GM12878 (cell line): ENCODE measurements around the gene ACOT12. TPM values are rescaled to one million over a fixed set of nuclear protein-coding genes. Genes with fewer than 3 reads are reported as not detected.

ENCODE experiments used
- BRCA1 ChIP-seq: IDR thresholded peaks from 2 replicates; pipeline ENCODE4 v1.6.1; 2011; ENCODE audit warnings: low read depth, low read length, improper control_type of control experiment
- CBX5 ChIP-seq: sonication (generic); IDR thresholded peaks from 2 replicates; pipeline ENCODE4 v1.6.1; 2016; ENCODE audit warnings: low read depth, moderate library complexity, mild to moderate bottlenecking, inconsistent platforms
- ETV6 ChIP-seq, 2 experiments: fragments of 450-650 bp in 1 of 2; IDR thresholded peaks in 1 of 2; conservative IDR thresholded peaks in 1 of 2; 2 replicates each; pipeline ENCODE4 v1.6.1; 2014; ENCODE audit warnings: antibody characterized with exemption in 1 of 2, borderline replicate concordance in 1 of 2, low read depth in 1 of 2, mild to moderate bottlenecking in 1 of 2, moderate library complexity in 1 of 2
- MEF2B ChIP-seq: fragments of 450-650 bp; IDR thresholded peaks from 2 replicates; pipeline ENCODE4 v1.6.1; 2018; ENCODE audit warnings: mild to moderate bottlenecking, moderate library complexity; ENCODE audit not compliant: partially characterized antibody, poor library complexity, severe bottlenecking
- SUZ12 ChIP-seq: fragments of 200-600 bp; sonication (generic); IDR thresholded peaks from one replicate; pipeline ENCODE4 v1.6.1; 2018; ENCODE audit warnings: antibody characterized with exemption, mild to moderate bottlenecking; ENCODE audit not compliant: unreplicated experiment
- polyA plus RNA-seq, 11 experiments: library from polyadenylated mRNA; depleted of rRNA in 4 of 11; unstranded in 6 of 11; stranded (reverse) in 5 of 11; fragments of >200 nt; fragmentation: Nextera tagmentation in 4 of 11; fragmentation: Illumina TruSeq in 1 of 11; extraction: Ambion mirVana in 4 of 11; extraction: Trizol in 1 of 11; gene quantifications; 1 replicate in 1 of 11; 2 replicates in 10 of 11; pipeline versions ENCODE4 v1.2.1 to v1.2.3, GENCODE V29; 2011 to 2016; ENCODE audit warnings: inconsistent platforms in 2 of 11, missing spikeins in 2 of 11, low read depth in 1 of 11
- total RNA-seq, 4 experiments: library from RNA; depleted of rRNA in 3 of 4; stranded (reverse); fragments of >200 nt in 3 of 4; fragmentation: Illumina TruSeq in 1 of 4; extraction: Trizol in 1 of 4; gene quantifications; 2 replicates each; pipeline versions ENCODE4 v1.2.1 to v1.2.3, GENCODE V29; 2013 to 2021
- TF ChIP-seq, protein P1 (sequence below): fragments of 450-650 bp; IDR thresholded peaks from 2 replicates; pipeline ENCODE4 v1.6.1; 2017; ENCODE audit warnings: mild to moderate bottlenecking, moderate library complexity
- TF ChIP-seq, protein P2 (sequence below): IDR thresholded peaks from 2 replicates; pipeline ENCODE4 v1.6.1; 2012; ENCODE audit warnings: low read depth, low read length, improper control_type of control experiment
- TF ChIP-seq, protein P3 (sequence below): fragments of 450-650 bp; IDR thresholded peaks from 2 replicates; pipeline ENCODE4 v1.6.1; 2016; ENCODE audit warnings: mild to moderate bottlenecking

ACOT12 gene
- total and polyA plus RNA-seq, 10 of the 15 experiments (the other 5 are each of a cell fraction or from before 2014, with no cell fraction given): 0.08 TPM; not detected in 9

DNA sequence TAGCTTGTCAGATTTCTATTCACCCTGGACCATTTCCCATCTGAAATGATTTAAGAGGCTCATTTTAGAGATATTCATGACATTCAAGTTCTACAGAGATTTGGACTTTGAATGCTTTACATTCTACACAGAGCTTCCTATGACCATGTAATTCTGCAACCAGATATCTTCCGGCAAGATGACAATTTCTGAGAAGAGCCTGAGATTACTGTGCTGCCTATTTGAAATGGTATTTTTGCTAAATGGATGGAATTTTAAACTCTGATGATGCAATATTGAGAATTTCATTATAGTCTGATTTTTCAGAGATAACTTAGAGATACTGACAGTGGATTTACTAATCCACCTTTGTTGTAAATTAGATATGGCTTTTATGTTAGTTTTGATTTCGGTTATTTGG is 16.0 kb upstream of the ACOT12 start (continued):
- TF ChIP-seq, protein P1, sequence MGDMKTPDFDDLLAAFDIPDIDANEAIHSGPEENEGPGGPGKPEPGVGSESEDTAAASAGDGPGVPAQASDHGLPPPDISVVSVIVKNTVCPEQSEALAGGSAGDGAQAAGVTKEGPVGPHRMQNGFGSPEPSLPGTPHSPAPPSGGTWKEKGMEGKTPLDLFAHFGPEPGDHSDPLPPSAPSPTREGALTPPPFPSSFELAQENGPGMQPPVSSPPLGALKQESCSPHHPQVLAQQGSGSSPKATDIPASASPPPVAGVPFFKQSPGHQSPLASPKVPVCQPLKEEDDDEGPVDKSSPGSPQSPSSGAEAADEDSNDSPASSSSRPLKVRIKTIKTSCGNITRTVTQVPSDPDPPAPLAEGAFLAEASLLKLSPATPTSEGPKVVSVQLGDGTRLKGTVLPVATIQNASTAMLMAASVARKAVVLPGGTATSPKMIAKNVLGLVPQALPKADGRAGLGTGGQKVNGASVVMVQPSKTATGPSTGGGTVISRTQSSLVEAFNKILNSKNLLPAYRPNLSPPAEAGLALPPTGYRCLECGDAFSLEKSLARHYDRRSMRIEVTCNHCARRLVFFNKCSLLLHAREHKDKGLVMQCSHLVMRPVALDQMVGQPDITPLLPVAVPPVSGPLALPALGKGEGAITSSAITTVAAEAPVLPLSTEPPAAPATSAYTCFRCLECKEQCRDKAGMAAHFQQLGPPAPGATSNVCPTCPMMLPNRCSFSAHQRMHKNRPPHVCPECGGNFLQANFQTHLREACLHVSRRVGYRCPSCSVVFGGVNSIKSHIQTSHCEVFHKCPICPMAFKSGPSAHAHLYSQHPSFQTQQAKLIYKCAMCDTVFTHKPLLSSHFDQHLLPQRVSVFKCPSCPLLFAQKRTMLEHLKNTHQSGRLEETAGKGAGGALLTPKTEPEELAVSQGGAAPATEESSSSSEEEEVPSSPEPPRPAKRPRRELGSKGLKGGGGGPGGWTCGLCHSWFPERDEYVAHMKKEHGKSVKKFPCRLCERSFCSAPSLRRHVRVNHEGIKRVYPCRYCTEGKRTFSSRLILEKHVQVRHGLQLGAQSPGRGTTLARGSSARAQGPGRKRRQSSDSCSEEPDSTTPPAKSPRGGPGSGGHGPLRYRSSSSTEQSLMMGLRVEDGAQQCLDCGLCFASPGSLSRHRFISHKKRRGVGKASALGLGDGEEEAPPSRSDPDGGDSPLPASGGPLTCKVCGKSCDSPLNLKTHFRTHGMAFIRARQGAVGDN: no peak
- TF ChIP-seq SUZ12: no peak
- no peak for TF ChIP-seq CBX5
- TF ChIP-seq MEF2B: no peak
- TF ChIP-seq, protein P2, sequence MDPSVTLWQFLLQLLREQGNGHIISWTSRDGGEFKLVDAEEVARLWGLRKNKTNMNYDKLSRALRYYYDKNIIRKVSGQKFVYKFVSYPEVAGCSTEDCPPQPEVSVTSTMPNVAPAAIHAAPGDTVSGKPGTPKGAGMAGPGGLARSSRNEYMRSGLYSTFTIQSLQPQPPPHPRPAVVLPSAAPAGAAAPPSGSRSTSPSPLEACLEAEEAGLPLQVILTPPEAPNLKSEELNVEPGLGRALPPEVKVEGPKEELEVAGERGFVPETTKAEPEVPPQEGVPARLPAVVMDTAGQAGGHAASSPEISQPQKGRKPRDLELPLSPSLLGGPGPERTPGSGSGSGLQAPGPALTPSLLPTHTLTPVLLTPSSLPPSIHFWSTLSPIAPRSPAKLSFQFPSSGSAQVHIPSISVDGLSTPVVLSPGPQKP: no peak
- no peak for TF ChIP-seq BRCA1
- no peak for TF ChIP-seq ETV6 (conservative IDR thresholded peaks at IDR 0.05 in 1 of 2, IDR thresholded peaks at IDR 0.05 in 1 of 2; ENCODE audit: borderline replicate concordance in 1 of 2, low read depth in 1 of 2)
- TF ChIP-seq, protein P3, sequence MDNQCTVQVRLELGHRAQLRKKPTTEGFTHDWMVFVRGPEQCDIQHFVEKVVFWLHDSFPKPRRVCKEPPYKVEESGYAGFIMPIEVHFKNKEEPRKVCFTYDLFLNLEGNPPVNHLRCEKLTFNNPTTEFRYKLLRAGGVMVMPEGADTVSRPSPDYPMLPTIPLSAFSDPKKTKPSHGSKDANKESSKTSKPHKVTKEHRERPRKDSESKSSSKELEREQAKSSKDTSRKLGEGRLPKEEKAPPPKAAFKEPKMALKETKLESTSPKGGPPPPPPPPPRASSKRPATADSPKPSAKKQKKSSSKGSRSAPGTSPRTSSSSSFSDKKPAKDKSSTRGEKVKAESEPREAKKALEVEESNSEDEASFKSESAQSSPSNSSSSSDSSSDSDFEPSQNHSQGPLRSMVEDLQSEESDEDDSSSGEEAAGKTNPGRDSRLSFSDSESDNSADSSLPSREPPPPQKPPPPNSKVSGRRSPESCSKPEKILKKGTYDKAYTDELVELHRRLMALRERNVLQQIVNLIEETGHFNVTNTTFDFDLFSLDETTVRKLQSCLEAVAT: no peak
